GM21381 (cell line): ENCODE measurements around the gene VIPR2.

Source experiments
- ATAC-seq: cut with Tn5 transposase; IDR thresholded peaks from one replicate; pipeline ENCODE4 v1.9.1; 2021; ENCODE audit warnings: mild to moderate bottlenecking, moderate library complexity; ENCODE audit not compliant: unreplicated experiment

Gene VIPR2

DNA sequence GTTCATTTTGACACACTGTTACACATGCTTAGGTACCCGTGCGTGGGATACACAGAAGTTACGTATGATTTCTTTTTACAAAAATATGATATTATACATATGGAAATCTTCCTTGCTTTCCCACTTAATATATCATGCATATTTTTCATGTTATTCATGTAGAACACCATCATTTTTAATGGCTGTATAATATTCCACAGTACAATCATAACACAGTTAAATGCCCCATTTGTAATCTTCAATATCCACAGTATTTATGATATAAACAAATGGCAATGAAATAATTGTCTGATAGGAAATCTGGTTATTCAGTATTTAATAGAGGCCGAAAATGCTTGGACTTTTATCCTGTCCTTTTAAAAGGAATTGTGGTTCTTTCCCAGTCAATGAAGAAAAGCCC, 23.2 kb downstream of the VIPR2 start:
- ATAC-seq, result no peak

DNA sequence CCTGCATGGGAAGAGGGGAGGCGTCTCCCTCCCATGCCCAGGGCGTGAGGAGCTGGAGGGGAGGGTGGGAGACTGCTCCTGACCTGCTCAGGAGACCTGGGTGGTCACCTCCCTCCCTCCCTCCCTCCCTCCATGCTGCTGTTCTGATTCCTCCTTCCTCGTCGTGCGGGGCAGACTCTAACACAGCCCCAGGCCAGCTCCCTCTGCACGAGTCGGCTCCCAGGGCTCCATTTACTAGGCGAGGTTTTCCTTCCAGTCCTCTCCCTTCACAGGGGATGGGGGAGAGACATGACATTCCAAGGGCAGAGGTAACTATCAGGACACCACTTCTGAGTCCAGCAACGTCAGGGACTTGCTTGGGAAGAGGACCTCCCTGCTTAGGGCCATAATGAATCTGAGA, 23.6 kb downstream of the VIPR2 start:
- no peak for ATAC-seq

DNA sequence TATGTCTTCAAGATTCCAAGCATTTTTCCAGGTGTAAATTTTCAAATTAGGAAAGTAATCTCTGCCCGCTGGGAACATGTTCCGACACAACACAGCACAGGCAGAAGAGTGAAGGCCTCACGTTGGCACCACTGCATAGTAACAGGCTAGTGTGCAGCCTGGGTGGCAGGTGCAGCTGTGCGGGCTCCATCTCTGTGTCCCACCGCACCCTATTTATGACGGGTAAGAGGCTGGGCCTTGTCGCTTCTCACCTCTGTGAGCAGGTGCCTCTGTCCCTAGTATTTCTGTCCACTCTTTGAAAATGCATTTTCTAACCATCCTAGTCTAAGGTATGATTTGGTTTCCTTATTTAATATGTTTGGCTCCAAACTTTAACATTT, 24.1 kb downstream of the VIPR2 start:
- ATAC-seq, result no peak

DNA sequence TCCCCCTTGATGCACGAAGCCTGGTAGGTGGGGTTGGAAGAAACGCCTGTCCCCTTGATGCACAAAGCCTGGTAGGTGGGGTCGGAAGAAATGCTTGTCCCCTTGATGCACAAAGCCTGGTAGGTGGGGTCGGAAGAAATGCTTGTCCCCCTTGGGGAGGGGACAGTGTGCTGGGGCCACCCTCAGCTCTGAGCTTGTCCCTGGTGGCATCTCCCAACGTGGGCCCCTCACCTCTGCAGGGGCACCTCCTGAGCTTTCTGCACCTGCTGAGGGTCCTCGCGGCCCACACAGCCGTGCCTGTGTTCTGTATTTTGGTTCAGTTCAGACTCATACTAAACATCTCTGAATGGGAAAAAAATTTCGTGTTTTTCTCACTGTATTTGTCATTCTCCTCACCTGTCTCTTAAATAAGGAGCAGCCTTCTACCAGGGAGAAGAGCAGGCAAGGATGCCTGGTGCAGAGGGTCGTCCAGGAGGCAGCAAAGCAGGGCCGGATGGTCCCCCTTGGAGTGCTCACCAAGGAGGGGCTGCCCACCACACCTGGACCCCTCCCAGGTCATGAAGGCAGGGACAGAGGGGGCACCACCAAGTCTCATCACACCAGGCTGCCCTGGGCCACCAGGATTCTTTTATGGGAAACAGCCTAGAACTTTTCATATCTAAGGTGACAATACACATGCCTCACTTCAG, 24.7 kb downstream of the VIPR2 start:
- no peak for ATAC-seq

DNA sequence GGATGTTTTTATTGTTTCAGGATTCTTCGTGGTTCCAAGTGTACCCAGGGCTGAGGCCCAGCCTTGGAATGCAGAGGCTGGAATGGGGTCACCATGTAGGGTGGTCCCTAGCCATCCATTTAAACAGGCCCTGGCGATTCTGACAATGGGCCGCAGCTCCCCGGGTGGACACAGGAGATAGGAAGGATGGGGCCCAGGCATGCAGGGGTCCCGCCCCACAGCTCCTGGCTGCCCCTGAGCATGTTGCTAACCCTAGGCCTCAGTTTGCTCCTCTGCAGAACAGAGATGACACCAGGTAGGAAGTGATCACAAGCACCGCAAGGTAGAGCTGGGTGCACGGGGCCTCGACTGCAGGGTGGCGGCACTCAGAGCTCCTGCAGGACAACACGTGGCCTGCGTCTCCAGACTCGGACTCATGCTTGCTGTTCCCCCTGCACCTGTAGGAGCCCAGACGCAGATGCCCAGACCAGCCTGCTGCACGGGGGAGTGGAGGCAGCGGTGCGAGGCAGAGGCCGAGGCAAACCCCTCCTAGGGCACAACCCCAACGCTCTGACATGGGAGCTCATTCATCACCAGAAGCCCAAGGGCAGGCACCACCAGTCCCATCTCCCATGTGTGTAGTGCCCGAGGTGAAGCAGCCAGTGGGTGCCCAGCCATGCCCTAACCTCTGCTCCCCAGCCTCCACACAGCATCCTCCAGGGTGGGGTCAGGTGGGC, 25.5 kb downstream of the VIPR2 start:
- no peak for ATAC-seq

DNA sequence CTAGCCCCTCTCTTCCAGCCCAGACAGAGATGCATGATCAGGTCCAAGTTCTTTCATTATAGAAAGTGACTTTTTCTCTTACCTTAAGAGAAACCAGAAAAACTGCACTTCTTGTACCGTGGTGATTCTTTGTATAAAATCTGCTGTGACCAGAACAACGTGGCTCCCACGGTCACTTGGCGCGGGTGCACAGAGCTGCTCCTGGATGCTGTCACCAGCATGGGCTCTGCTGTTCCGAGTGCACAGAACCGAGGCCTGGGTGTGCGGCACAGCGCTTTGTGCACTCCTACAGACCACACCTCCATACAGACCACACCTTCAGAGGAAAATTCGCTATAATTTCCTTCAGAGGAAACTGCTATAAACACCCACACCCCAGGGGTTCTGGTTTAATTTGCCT, 26.0 kb downstream of the VIPR2 start:
- ATAC-seq, result no peak

DNA sequence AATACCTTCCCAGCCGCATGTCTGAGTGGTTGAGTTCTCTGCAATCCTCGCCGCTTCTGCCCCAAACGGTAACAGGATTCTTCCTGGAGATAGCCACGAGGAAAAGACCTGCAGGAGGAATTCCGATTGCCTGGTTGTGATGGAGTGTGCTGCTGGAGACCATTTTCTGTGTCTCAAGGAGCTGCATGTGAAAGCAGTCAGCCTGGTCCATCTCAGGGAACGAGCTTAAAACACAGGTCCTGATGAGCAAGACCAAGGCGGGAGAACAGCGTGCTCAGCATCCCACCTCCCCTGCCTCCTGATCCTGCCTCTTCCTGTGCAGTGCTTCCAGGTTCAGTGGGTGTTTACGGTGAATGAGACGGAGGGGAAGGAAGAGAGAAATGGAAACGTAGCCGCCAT, 26.5 kb downstream of the VIPR2 start:
- ATAC-seq, result no peak

DNA sequence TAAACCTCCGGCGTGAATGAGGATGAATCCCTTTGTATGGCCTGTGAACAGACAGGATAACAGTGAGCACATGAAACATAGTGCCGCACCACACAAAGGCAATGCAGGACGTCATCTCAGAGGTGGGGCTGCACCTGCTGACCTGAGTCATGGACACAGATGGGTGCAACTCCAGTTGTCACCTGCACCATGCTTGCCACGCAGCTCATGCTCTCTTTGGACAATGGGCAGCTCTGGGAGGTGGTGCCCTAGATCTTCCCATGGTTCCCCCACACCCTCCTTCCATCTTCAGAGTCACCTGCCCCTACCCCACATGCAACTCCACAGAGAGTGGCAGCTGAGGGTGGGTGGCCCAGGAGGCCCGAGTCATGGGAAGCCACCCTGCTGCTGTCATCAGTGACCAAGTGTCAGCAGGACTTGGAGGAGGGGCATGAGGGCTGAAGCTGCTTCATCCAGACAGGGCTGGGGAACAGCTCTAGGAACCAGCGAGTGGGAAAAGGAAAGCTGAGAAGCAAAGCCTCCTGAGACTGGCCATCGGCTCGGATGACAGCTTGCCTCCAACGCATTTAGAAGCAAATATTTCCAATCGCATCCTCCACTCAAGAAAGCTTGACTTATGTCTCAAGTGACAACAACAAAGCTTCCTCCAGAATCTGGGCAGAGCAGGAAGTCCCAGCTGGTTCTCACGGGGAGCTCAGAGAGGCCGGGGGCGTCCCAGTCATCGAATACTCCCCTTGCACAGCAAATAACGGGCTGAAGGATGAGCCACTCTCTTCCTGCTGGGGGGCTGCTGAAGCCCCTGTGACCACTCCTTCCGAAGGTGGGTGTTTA, 27.1 kb downstream of the VIPR2 start:
- no peak for ATAC-seq

DNA sequence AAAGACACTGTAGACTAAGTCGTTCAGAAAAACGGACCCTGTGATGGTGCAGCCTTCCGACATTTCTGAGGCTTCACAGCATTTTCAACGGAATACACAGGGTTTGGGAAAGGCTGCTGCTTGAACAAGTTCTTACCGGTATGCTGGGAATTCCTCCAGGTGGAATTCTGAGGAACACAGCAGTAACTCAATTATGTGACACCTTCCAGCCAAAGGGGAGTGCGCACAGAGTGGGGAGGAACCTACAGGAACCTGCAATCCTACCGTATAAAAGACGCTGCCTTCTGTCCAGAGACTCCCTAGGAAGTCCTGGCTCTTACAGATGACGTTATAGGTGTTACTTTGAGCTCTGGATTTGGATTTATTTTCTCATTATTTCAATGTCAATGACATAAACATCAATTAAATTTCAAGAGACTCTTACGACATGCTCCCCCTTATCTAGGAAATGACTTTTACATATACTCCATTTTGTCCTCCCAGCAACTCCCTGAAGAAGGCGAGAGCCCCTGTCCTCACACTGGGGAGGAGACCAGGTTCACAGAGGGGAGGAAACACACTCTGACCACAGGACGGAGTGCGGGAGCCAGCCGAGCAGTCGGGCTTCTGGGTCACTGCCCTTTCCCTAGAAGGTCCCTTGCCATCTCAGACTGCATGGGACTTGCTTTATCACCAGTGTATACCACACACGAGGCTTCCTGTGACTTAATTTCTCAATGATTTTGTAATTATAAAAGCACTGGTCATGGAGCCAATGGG, 27.9 kb downstream of the VIPR2 start:
- ATAC-seq, result no peak

DNA sequence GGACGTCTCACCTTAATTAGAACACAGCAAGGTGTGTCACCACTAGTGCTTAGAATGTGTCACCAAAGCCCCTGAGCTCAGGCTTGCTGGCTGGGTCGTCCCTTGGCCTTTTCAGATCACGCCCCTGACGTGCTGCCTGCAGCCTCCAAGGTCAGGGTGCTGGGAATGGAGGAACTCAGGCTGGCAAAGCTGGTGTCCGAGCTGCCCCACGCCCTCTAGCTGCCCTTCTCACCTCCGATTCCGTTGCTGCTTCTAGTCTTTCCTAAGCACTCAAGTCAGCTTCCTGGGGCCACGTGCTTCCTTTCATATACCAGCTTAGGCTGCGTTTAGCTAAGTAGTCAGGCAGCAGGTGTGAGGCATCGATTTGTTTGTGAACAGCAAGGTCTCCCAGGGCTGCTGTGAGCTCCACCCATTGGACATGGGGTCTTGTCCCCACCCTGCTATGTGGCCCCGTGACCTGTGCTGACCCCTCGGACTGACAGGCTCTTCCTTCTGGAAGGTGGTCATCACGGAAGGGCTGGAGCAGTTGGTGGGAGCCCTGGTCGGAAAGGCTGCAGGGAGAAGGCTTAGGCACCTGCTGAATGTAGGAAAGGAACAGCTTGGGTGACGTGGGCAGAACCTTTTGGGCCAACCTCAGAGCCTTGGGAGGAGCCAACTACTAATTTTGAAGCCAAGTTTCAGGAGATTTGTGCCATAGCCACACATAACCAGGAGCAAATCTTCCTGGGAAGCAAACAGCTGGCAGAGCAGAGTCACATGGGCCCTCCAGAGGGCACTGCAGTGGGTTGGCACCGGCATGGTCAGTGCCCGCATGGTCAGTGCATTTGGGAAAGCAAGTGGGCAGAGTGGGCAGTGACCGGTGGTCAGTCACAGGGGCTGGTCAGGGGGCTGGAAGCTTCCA, 28.8 kb downstream of the VIPR2 start:
- ATAC-seq, result no peak

DNA sequence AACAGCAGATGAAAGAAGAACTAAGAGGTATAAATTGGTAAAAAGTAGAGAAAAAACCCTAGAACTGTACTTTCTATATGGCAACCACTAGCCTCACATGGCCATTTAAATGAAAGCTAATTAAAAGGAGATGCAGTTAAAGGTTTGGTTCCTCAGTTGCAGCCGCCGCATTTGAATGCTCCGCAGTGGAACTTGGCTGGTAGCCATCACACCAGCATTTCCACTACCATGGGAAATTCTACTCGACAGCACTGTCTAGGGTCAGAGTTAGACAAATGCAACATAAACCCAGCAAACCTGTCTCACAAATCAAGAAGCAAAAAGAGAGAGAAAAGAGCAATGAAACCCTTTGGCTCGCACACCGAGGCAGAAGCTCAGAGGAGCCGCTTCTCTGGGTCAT, 29.7 kb downstream of the VIPR2 start:
- no peak for ATAC-seq

DNA sequence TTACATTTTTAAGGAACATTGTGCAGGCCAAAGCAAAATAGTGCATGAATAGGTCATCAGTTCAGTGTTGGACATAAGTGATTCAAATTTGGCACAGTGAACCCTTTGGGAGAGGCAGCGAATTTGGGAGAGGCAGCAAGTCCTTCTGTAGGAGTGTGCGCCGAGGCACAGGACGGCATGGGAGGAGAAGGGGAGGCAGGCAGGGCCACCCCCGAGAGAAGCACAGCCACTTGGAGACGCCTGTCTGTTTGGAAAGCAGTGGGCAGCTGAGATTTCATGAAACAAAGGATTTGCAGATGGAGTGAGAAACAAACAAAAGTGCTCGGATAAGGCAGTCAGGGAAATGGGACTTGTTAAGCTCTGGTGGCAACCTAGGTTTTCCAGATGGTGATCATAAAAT, 30.6 kb downstream of the VIPR2 start:
- ATAC-seq, result no peak

DNA sequence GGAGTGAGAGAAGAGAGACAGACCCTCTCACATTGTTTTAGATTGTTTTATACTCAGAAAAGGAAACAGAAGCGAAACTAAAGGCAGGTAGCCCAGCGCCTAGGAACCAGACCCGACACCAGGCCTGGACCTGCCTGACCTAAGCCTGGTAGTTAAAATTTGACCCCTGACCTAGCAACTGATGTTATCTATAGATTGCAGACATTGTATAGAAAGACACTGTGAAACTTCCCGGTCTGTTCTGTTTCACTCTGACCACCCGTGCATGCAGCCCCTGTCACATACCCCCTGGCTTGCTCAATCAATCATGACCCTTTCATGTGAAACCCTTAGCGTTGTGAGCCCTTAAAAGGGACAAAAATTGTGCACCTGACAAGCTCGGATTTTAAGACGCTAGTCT, 31.6 kb downstream of the VIPR2 start:
- no peak for ATAC-seq

DNA sequence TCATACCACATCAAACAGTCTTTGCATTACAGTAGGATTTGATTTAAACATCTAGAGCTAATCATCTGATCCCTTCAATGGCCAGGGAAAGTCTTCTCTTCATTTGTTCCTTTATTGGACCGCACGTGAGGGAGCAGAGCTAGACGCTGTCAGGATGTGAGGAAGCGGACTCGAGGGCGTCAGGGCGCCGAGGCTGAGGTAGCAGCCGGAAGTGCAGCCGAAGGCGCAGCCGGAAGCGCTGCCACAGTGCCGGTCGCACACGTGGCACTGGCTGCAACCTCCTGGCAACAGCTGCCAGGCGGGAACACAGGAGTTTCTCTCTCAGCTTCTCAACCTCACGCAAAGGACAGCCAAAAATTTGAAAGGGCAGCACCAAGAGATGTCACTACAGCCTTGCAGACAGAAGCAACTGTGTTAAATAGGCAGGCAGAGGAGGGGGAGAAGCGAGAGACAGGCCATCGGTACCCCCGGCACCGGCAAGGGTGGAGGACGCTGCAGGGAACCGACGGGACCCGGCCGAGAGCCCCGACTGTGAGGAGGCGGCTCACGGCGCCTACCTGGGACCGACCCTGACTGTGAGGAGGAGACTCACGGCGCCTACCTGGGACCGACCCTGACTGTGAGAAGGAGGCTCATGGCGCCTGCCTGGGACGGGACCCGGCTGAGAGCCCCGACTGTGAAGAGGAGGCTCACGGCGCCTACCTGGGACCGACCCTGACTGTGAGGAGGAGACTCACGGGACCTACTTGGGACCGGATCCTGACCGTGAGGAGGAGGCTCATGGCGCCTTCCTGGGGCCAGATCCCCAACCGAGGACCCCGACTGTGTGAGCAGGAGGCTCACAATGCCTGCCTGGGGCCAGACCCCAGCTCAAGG, 32.3 kb downstream of the VIPR2 start:
- no peak for ATAC-seq

DNA sequence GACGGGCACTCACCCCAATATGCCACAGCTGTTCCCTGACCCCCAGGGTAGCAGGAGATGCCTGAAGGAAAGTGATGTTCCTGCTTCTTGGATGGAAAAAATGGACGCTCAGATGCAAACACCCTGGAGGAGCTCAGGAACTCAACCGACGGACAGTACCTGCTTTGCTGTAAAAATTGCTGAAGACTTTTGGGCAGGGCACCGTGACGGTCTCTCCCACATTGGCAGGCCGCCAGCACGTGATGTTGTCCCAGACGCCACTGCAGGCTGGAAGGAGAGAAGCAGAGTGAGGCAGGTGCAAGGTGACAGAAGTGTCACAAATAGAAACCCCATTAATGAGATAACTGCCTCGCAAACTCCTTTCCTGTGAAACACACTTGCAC, 35.0 kb downstream of the VIPR2 start:
- ATAC-seq, result no peak

DNA sequence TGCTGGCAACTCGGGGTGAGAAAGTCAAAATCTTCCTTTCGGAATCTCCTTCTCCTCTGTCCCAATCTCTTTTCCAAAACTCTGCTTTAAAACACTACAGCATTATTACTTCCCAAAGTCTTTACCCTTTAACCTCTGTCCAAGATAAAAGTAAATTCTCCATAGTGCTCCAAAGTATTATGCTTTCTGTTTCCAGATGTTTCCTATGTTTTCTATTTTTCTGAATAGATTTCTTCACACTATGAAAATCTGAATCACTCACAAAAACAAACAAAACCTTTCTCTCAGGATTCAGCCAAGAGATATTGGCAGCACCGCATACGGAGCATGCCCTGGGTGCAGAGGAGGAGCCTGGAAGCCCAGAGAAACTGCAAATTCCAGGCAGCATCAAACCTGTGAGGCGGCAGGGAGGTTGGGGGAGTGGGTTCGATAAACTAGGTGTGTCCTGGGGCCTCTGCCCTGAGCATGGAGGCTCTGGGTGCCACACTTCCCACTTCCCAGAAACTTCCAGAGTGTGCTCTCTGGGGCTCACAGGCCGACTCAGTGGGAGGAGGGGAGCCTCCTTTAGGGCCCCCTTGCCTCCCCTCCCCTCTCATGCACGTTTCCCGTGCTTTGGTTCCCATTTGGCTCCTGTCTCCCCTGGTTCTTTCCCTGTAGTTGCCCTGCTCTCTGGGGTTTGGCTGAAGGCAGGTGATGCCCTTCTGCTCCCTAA, 35.6 kb downstream of the VIPR2 start:
- ATAC-seq, result no peak

DNA sequence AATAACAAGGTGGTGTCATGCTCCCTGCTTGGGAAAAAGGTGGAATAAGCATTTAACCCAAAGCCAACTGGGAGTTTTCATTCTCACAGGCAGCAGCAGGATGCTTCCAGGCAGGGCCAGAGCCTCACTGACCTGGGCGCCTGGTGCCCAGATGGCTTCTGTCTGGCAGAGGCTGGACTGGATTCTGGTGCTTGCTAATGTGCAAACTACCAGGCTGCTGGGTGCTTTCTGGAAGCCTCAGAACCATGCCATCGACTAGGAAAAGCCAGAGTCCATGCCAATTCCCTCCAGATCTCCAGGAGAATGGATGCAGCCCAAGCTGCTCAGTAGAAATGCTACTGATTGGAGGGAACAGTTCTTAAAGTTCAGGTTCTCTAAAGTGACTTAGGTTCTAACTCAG, 36.2 kb downstream of the VIPR2 start:
- ATAC-seq, result no peak

DNA sequence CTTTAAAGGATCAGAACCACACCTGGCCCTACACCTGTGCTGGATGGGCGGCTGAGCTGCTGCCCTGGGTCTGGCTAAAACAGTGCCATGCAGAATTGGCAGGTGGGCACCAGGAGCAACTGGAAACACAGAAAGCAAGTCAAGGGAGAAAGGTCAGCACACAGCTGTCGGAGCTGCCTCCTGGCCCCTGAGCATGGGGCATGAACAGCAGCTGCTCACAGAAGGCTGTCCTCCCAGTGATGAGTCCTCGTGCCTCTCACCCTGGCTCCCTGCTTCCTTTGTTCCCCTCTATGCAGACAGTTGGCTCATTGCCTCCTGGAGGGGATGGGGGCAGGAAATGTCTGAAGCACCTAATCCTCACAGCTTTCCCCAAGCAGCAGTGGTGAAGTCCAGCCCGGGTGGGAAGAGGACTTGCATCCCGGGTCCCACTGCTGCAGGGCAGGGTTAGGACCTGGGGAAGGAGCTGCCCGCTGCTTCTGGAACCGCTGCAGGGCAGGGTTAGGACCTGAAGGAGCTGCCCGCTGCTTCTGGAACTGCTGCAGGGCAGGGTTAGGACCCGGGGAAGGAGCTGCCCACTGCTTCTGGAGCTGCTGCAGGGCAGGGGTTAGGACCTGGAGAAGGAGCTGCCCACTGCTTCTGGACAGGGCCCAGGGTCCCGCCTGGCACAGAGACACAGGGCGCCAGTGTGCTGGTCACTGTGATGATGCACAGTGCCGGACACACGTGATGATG, 37.3 kb downstream of the VIPR2 start:
- ATAC-seq, result no peak
